GM19193 (cell line): ENCODE measurements around the gene ITGB6.

Experiments
- POLR2A ChIP-seq: IDR thresholded peaks from 4 replicates; pipeline ENCODE4 v1.6.1; 2011; ENCODE audit not compliant: insufficient read depth, insufficient read length; ENCODE audit errors: extremely low read depth

The ITGB6 gene

GRCh38 chr2:160126315-160126714, 73.8 kb downstream of the ITGB6 start:
- TF ChIP-seq POLR2A, result no peak

- TF ChIP-seq POLR2A, result no peak
Observed at GRCh38 chr2:160125828-160126227, 74.2 kb downstream of the ITGB6 start.

GRCh38 chr2:160125366-160125765, 74.7 kb downstream of the ITGB6 start:
- TF ChIP-seq POLR2A, result no peak

GRCh38 chr2:160124571-160124970, 75.5 kb downstream of the ITGB6 start:
- no peak for TF ChIP-seq POLR2A

- no peak for TF ChIP-seq POLR2A
Observed at GRCh38 chr2:160114020-160114419, 86.1 kb downstream of the ITGB6 start.

GRCh38 chr2:160111951-160112798, 87.9 kb downstream of the ITGB6 start:
- TF ChIP-seq POLR2A, result no peak

- no peak for TF ChIP-seq POLR2A
Observed at GRCh38 chr2:160110674-160111239, 89.3 kb downstream of the ITGB6 start.

GRCh38 chr2:160109939-160110673, 90.0 kb downstream of the ITGB6 start:
- TF ChIP-seq POLR2A, result no peak

- no peak for TF ChIP-seq POLR2A
Observed at GRCh38 chr2:160109243-160109642, 90.8 kb downstream of the ITGB6 start.

- TF ChIP-seq POLR2A, result no peak
Observed at GRCh38 chr2:160108646-160109045, 91.4 kb downstream of the ITGB6 start.

- TF ChIP-seq POLR2A, result no peak
Observed at GRCh38 chr2:160105366-160105765, 94.7 kb downstream of the ITGB6 start.

- TF ChIP-seq POLR2A, result no peak
Observed at GRCh38 chr2:160104115-160104514, 96.0 kb downstream of the ITGB6 start.

GRCh38 chr2:160097326-160097725, 102.7 kb downstream of the ITGB6 start:
- TF ChIP-seq POLR2A, result no peak

GRCh38 chr2:160096409-160096808, 103.7 kb downstream of the ITGB6 start:
- TF ChIP-seq POLR2A, result no peak

GRCh38 chr2:160092445-160092844, 107.6 kb downstream of the ITGB6 start:
- TF ChIP-seq POLR2A, result no peak

GRCh38 chr2:160091381-160091780, 108.7 kb downstream of the ITGB6 start:
- TF ChIP-seq POLR2A, result no peak
